ENCODE data around the gene KDM4B.
A peak's percentile ranks its signal among the peaks of the same experiment; 100 is the strongest.
"Not testable (repeated sequence)": the region's sequence is repeated elsewhere in the genome, so short reads cannot be mapped to it uniquely, and the experiment has no call there.

Gene KDM4B

DNA sequence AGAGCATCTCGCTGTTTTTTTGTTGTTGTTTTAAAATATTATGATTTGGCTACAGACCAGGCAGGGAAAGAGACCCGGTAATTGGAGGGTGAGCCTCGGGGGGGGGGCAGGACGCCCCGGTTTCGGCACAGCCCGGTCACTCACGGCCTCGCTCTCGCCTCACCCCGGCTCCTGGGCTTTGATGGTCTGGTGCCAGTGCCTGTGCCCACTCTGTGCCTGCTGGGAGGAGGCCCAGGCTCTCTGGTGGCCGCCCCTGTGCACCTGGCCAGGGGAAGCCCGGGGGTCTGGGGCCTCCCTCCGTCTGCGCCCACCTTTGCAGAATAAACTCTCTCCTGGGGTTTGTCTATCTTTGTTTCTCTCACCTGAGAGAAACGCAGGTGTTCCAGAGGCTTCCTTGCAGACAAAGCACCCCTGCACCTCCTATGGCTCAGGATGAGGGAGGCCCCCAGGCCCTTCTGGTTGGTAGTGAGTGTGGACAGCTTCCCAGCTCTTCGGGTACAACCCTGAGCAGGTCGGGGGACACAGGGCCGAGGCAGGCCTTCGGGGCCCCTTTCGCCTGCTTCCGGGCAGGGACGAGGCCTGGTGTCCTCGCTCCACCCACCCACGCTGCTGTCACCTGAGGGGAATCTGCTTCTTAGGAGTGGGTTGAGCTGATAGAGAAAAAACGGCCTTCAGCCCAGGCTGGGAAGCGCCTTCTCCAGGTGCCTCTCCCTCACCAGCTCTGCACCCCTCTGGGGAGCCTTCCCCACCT is 183.3 kb downstream of the KDM4B start:
- DNase-seq (ENCODE audit: low read depth), result no peak

DNA sequence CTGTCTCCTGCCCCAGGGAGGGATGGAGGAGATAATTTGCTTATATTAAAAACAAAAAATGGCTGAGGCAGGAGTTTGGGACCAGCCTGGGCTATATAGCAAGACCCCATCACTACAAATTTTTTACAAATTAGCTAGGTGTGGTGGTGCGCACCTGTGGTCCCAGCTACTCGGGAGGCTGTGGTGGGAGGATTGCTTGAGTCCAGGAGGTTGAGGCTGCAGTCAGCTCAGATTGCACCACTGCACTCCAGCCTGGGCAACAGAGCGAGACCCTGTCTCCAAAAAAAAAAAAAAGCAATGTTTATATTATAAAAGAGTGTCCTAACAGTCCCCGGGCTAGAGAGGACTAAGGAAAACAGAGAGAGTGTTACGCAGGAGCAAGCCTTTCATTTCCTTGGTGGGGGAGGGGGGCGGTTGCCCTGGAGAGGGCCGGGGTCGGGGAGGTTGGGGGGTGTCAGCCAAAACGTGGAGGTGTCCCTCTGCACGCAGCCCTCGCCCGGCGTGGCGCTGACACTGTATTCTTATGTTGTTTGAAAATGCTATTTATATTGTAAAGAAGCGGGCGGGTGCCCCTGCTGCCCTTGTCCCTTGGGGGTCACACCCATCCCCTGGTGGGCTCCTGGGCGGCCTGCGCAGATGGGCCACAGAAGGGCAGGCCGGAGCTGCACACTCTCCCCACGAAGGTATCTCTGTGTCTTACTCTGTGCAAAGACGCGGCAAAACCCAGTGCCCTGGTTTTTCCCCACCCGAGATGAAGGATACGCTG is 184.0 kb downstream of the KDM4B start:
- no peak for DNase-seq (ENCODE audit: low read depth)

DNA sequence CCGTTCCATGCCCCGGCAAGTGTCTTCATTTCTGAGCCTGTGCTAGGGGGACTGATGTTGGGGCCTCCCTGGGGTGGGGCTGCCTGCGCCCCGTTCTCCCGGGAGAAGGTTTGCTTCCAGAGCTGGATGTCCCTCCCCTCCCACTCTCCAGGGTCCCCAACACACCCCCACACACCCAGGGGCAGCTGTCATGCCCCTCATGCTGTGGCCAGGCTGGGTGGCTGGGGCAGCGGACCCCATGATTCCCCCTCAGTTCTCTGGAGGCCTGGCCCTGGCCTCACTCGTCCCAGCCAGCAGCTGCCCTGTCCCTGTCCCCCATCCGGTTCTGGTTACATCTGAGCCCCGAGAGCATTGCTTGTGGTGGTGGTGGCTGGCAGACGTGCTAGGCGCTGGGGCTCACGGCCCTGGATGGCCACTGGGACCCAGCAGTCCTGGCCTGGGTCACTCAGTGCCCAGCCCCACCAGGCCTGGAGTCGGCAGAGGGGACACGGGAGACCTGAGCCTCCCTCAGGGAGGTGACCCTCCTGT is 184.8 kb downstream of the KDM4B start:
- no peak for DNase-seq (ENCODE audit: low read depth)

DNA sequence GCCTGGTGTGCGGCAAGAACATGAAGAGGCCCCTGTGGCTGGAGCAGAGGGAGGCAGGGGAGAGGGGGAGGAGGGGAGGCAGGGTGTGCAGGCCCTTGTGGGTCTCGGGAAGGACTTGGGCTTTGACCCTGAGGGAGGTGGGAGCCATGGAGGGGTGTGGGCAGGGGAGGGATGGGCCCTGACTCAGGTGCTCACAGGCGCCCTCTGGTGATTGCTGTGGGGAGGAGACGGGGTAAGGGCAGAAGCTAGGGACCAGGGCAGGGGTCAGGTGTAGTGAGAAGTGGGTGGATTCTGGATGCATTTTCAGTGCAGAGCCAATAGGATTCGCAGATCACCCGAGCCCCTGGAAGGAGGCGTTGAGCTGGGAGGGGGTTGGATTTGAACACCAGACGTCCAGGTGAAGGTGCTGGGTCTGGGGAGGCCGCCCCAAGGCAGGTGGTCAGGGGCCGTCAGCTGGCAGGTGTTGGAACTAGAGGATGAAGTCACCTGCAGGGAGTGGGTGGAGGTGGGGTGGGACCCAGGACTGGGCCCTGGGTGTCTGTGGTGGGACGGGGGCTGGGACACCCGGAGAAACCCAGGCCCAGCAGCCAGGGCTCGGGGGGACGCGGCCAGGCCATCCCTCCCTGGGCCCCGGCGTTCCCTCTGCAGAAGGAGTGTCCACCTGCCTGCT is 185.4 kb downstream of the KDM4B start:
- no peak for DNase-seq (ENCODE audit: low read depth)

DNA sequence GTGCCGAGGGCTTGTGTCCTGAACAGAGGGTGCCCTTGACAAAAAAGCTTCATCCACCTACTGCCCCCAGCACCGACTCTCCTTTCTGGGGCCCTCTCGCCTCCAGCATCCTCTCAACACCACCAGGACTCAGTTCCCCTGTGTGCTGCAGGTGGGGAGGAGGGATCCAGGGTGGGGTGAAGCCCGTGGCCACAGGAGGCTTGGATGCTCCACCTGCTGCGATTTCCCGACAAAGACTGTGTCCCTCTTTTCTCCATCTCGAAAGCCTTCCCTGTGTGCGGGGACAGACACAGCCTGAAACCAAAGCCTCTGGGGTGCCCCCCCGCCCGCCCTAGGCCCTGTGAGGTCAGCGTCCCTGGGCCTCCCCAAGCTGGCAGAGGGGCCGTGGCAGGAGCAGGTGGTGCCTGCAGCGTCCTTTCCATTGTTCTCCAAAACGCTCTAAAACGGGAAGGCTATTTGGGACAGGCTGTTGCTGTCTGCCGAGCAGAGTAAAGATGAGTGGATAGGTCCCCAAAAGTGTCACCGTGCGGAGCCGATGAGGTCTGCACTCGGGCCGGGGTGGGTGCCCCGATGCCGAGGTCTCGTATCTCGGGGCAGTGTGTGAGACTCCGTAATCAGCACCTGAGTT is 186.0 kb downstream of the KDM4B start:
- no peak for DNase-seq (ENCODE audit: low read depth)

DNA sequence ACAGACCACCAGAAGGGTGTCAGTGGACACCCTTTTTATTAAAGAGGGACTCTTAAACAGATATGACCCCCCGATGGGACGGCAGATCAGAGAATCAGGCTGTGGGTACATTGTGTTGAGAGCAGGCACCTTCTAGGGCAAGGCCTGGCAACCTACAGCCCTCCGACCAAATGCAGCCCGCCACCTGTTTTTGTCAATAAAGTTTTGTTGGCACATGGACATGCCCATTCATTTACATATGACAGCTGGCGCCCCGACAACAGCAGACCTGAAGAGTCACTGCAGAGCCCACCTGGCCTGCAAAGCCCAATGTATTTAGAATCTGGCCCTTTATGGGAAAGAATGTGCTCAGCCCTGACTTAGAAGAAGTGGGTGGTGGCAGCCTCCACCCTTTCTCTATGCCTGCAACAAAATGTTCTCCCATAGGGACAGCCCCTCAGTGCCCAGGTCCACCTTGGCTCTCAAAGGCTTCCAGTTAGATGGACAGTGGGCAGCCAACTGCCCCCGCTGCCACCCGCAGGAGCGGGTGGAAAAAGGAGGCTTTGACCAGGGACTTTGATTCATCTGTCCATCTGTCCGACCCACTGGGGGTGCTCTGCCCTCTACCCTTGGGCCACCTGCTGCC is 186.8 kb downstream of the KDM4B start:
- no peak for DNase-seq (ENCODE audit: low read depth)

DNA sequence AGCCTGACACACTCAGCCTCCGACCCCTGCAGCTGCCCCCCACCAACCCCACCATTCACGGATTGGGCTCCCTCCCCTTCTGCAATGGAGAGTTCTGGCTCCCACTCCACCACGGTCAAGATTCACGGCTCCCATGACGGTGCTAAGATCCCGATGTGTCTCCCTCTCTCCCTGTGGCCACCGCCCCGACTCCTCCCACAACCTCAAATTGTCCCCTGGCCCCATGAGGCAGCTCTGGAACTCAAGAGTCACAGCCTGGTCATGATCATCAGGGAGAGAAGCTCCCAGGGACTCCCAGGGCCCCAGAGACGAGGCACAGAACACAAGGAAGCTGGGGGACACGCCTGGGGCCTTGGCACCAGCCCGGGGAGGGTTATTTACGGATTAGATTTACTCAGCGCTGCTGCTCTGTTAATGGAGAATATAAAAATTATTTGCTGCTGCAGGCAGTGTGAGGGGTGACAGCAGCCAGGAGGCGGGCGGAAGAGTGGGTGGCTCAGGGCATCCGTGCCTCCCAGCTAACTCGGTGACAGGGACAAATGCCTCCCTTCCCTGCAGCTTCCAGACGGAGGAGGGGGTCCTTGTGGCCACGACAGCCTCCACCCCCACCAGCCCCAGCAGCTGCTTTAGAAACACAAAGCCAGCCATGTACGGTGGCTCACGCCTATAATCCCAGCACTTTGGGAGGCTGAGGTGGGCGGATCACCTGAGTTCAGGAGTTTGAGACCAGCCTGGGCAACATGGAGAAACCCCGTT is 187.5 kb downstream of the KDM4B start:
- no peak for DNase-seq (ENCODE audit: low read depth)

DNA sequence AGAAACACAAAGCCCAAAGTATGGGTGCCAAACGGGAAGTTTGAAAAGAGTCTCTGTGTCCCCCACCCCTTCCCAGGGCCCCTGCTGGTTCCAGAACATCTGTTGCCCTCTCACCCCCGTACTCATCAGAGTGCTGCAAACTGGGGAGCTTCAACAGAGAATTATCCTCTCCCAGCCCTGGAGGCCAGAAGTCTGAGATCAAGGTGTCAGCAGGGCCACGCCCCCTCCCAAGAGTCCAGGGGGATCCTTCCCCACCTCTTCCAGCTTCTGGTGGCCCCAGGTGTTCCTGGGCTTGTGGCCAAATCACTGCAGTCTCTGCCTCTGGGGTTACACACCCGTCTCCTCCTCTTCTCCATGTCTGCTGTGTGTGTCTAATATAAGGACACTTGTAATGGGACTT is 188.3 kb downstream of the KDM4B start:
- DNase-seq (ENCODE audit: low read depth), result no peak

DNA sequence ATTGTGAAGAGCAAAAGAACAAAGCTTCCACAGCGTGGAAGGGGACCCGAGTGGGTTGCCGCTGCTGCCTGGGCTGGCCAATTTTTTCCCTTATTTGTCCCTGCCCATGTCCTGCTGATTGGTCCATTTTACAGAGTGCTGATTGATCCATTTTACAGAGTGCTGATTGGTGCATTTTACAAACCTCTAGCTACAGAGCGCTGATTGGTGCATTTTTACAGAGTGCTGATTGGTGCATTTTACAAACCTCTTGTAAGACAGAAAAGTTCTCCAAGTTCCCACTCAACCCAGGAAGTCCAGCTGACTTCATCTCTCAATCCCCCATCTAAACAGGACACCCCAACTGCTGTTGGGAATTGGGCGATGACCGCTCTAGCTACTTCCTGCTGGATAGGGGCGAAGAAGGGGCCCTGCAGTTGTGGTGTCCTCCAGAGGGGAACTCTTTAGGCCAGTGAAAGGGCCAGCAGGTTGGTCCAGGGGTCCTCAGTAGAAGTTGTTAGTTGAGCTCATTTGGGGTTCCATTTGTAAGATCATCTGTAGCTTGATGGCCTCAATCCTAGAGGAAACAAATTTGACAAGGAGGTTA is 189.7 kb downstream of the KDM4B start:
- not testable (repeated sequence) for DNase-seq (ENCODE audit: low read depth)

DNA sequence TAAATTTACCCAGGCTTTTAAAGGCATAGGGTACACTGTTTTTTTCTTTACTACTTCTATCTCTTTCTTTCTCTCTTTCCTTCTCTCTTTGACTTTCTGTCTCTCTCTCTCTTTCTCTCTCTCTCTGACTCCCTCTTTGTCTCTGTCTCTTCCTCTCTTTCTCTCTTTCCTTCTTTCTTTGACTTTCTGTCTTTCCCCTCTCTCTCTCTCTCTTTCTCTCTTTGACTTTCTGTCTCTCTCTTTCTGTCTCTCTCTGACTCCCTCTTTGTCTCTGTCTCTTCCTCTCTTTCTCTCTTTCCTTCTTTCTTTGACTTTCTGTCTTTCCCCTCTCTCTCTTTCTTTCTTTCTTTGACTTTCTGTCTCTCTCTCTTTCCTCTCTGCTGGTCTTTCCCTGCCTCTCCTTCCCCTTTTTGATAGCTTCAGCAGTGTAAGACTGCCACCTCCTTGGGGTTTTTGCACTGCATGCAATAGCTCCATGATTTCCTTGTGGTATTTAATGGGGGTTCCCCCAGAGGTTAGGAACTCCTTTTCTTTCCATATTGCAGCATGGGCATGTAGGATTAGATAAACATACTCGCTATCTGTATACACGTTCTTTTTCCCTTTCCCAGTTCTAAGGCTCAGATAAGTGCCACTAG is 191.4 kb downstream of the KDM4B start:
- not testable (repeated sequence) for DNase-seq (ENCODE audit: low read depth)

DNA sequence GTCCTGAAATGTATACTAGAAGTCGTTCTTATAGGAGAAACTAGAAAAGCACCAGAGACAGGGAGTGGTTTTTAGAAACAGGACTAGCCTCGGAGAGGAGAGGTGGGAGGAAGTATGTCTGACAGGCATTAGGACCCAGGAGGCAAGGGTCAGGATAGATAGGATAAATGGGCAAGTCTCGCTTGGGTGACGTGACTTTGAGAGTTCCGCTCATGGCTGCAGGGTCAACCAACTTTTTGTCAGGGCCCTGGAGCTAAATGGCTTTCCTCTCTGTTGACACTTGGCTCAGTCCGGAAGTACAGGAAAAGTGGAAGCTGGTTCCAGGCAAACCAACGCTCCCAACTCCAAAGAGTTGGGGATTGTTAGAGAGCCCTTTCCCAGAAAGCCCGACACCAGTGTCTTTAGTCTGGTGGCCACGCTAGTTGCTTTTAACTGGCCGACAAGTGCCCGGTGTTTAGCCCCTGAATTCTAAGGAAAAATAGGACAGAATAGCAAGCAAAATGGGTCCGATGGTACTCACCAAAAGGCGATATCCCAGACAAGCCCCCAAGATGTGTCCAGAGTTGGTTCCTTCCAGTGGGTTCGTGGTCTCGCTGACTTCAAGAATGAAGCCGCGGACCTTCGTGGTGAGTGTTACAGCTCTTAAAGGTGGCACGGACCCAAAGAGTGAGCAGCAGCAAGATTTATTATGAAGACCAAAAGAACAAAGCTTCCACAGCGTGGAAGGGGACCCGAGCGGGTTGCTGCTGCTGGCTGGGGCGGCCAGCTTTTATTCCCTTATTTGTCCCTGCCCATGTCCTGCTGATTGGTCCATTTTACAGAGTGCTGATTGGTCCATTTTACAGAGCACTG is 196.2 kb downstream of the KDM4B start:
- not testable (repeated sequence) for DNase-seq (ENCODE audit: low read depth)

DNA sequence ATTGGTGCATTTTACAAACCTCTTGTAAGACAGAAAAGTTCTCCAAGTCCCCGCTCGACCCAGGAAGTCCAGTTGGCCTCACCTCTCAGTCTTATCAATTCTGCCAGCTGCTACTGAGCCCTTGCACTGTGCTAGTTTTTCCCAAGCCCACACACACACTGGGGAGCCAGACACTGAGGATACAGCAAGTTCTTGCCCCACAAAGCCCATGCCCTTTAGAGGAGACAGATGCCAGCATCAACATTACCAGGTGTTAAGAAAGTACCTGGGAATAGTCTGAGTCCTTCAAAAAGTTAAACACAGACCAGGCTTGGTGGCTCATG is 196.7 kb downstream of the KDM4B start:
- DNase-seq (ENCODE audit: low read depth), result no peak

DNA sequence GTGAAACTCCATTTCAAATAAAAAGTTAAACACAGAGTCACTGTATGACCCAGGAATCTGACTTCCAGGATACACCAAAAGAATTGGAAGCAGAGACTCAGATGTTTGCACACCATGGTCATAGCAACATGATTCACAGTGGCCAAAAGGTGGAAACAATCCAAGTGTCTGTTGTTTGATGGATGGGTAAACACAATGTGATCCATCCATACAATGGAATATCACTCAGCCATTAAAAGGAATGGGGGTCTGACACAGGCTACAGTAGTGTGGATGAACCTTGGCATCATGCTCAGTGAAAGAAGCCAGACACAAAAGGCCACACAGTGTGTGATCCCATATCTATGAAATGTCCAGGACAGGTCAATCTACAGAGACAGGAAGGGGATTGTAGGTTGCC is 197.3 kb downstream of the KDM4B start:
- peak; percentile 45 for DNase-seq (ENCODE audit: low read depth)

DNA sequence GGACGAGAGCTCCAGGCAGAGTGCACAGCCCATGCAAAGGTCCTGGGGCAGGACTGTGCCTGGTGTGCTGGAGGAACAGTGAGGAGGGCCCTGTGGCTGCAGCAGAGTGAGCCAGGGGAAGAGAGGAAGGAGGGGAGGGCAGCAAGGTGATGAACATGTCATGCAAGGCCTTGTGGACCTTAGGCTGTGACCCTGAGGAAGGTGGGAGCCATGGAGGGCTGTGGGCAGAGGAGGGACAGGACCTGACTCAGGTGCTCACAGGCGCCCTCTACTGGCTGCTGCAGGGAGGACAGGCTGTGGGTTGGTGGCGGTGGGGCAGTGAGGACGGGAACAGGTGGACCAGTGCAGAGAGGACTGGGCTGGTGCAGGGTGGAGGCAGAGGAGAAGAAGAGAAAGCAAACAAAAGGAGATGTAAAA is 201.4 kb downstream of the KDM4B start:
- no peak for DNase-seq (ENCODE audit: low read depth)

DNA sequence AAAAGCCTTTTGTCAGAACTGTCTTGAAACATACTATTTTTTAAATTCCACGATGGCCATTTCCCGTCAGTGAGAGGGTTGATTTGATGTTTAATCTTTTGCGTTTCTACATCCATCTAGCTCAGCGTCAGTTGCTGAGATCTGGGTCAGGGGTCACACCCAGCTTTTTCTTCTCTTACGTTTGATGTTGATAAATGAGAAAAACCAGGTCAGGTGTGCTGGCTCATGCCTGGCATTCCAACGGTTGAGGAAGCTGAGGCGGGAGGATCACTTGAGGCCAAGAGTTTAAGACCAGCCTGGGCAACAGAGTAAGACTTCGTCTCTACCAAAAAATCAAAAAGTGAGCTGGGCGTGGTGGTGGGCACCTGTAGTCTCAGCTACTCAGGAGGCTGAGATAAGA is 202.8 kb downstream of the KDM4B start:
- no peak for DNase-seq (ENCODE audit: low read depth)

DNA sequence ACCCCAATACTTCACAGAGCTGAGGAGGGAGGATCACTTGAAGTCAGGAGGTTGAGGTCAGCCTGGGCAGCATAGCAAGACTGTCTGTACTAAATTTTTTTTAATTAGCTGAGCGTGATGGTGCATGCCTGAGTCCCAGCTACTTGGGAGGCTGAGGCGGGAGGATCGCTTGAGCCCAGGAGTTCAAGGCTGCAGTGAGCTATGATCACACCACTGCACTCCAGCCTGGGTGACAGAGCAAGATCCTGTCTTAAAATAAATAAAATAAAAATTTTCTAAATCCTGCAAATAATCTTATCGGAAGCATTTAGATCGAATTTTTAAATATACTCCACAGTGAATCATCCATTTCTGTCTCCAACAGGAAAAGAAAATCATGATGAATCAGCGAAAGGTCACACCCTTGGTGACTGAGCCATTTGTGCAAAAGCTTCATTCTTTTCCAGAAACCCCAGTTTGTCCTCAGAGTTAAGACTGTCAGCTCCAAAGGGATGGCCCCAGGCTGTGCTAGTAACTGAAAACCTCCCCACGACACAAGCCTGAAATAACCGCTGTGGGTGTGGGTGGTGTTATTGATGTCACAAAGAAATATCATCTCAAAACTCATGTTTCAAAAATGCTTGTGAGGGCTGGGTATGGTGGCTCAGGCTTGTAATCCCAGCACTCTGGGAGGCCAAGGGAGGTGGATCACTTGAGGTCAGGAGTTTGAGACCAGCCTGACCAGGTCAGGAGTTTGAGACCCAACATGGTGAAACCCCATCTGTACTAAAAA is 204.1 kb downstream of the KDM4B start:
- peak; percentile 98 for DNase-seq (ENCODE audit: low read depth)

DNA sequence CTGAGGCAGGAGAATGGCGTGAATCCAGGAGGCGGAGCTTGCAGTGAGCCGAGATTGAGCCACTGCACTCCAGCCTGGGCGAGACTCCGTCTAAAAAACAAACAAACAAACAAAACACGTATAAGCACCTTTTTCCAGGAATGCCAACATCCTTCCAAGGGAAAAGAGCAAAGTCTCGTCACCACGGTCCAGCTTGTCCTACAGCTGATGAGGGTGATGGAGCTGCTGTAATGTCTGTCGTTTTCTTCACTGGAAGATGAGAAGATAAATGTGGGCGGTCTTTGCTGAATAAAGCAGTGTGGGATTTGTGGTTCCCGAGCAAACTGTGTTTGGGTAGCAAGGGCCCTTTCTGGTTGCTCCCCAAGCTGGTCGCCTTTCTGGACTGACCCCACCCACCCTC is 205.1 kb downstream of the KDM4B start:
- DNase-seq (ENCODE audit: low read depth), result no peak

DNA sequence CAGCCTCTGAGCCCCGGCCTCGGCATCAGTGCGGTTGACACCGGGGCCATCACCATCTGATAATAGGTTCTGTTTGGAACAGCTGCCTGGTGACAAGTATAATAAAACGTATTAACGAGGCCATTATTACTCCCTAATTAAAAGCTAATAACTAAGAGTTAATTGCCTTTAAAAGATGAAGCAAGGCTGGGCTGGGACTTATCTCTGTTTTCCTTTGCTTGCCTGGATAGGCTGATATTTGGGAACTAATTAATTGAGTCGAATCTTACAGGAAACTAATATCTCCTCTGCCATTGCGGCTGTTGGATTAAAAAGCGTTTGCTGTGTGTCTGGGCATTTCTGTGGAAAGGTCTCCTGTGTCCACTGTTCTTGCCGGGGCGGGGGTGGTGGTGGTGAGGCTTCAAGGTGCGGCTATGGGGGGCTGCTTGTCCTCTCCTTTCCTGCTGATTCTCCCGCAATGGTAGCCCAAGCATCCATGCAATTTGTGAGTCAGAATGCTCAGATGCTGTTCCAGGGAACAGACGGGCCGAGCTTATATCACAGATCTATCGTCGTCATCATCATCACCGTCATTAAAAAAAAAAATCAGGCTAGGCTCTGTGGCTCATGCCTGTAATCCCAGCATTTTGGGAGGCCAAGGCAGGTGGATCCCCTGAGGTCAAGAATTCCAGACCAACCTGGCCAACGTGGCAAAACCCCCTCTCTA is 209.0 kb downstream of the KDM4B start:
- DNase-seq (ENCODE audit: low read depth), result no peak
